Measurements from ENCODE around the gene SLC16A4.

Gene SLC16A4

GRCh38 chr1:110346690-110347089 lies 44.1 kb downstream of the SLC16A4 start:
- Histone ChIP-seq H3K36me3 (ENCODE audit: control insufficient read depth in 2 of 2, insufficient read depth in 2 of 2, low read length in 2 of 2) (peaks cover 16 to 24% of the 10 kb centered on the region in 2 donors), H3K9me3 (ENCODE audit: control insufficient read depth in 2 of 2, low read length in 2 of 2) (no peaks in the 10 kb centered on the region), H3K27ac (ENCODE audit: low read depth in 2 of 2, low read length in 2 of 2) (no peak overlapping the region), H3K4me1 (ENCODE audit: control insufficient read depth in 2 of 2, insufficient read depth in 2 of 2, low read length in 2 of 2) (peaks cover 22 to 28% of the 10 kb centered on the region in 2 donors), H3K27me3 (ENCODE audit: control insufficient read depth in 2 of 2, insufficient read depth in 2 of 2, low read length in 2 of 2) (no peaks in the 10 kb centered on the region), H3K9ac (ENCODE audit: low read depth in 1 of 2, low read length in 2 of 2) (no peak overlapping the region), H3K4me3 (ENCODE audit: low read length in 2 of 2) (no peak overlapping the region)

GRCh38 chr1:110345480-110345879 lies 45.3 kb downstream of the SLC16A4 start:
- no peaks in the 10 kb centered on the region for H3K9me3 ChIP-seq (ENCODE audit: control insufficient read depth in 2 of 2, low read length in 2 of 2)
- no peak overlapping the region for H3K4me3 ChIP-seq (ENCODE audit: low read length in 2 of 2)
- H3K9ac ChIP-seq (ENCODE audit: low read depth in 1 of 2, low read length in 2 of 2): no peak overlapping the region
- no peak overlapping the region for H3K27ac ChIP-seq (ENCODE audit: low read depth in 2 of 2, low read length in 2 of 2)
- H3K27me3 ChIP-seq (ENCODE audit: control insufficient read depth in 2 of 2, insufficient read depth in 2 of 2, low read length in 2 of 2): no peaks in the 10 kb centered on the region
- H3K36me3 ChIP-seq (ENCODE audit: control insufficient read depth in 2 of 2, insufficient read depth in 2 of 2, low read length in 2 of 2): peaks cover 26 to 36% of the 10 kb centered on the region in 2 donors
- H3K4me1 ChIP-seq (ENCODE audit: control insufficient read depth in 2 of 2, insufficient read depth in 2 of 2, low read length in 2 of 2): peaks cover 34 to 40% of the 10 kb centered on the region in 2 donors

GRCh38 chr1:110344152-110344551 lies 46.7 kb downstream of the SLC16A4 start:
- Histone ChIP-seq H3K4me1 (ENCODE audit: control insufficient read depth in 2 of 2, insufficient read depth in 2 of 2, low read length in 2 of 2) (peaks cover 40 to 43% of the 10 kb centered on the region in 2 donors), H3K4me3 (ENCODE audit: low read length in 2 of 2) (peak overlapping the region in 1 of 2 donors; percentile 37), H3K9ac (ENCODE audit: low read depth in 1 of 2, low read length in 2 of 2) (peak overlapping the region in 1 of 2 donors; percentile 27), H3K27me3 (ENCODE audit: control insufficient read depth in 2 of 2, insufficient read depth in 2 of 2, low read length in 2 of 2) (no peaks in the 10 kb centered on the region), H3K27ac (ENCODE audit: low read depth in 2 of 2, low read length in 2 of 2) (no peak overlapping the region), H3K9me3 (ENCODE audit: control insufficient read depth in 2 of 2, low read length in 2 of 2) (no peaks in the 10 kb centered on the region), H3K36me3 (ENCODE audit: control insufficient read depth in 2 of 2, insufficient read depth in 2 of 2, low read length in 2 of 2) (peaks cover 26 to 36% of the 10 kb centered on the region in 2 donors)

- peaks cover 37 to 38% of the 10 kb centered on the region in 2 donors for H3K4me1 ChIP-seq (ENCODE audit: control insufficient read depth in 2 of 2, insufficient read depth in 2 of 2, low read length in 2 of 2)
- H3K9me3 ChIP-seq (ENCODE audit: control insufficient read depth in 2 of 2, low read length in 2 of 2): no peaks in the 10 kb centered on the region
- H3K27me3 ChIP-seq (ENCODE audit: control insufficient read depth in 2 of 2, insufficient read depth in 2 of 2, low read length in 2 of 2): no peaks in the 10 kb centered on the region
- H3K27ac ChIP-seq (ENCODE audit: low read depth in 2 of 2, low read length in 2 of 2): no peak overlapping the region
- no peak overlapping the region for H3K9ac ChIP-seq (ENCODE audit: low read depth in 1 of 2, low read length in 2 of 2)
- no peak overlapping the region for H3K4me3 ChIP-seq (ENCODE audit: low read length in 2 of 2)
- peaks cover 26 to 36% of the 10 kb centered on the region in 2 donors for H3K36me3 ChIP-seq (ENCODE audit: control insufficient read depth in 2 of 2, insufficient read depth in 2 of 2, low read length in 2 of 2)
Measured at GRCh38 chr1:110343249-110343648, 47.6 kb downstream of the SLC16A4 start.

GRCh38 chr1:110341872-110342331 lies 48.9 kb downstream of the SLC16A4 start:
- no peaks in the 10 kb centered on the region for H3K27me3 ChIP-seq (ENCODE audit: control insufficient read depth in 2 of 2, insufficient read depth in 2 of 2, low read length in 2 of 2)
- no peaks in the 10 kb centered on the region for H3K9me3 ChIP-seq (ENCODE audit: control insufficient read depth in 2 of 2, low read length in 2 of 2)
- H3K9ac ChIP-seq (ENCODE audit: low read depth in 1 of 2, low read length in 2 of 2): no peak overlapping the region
- no peak overlapping the region for H3K27ac ChIP-seq (ENCODE audit: low read depth in 2 of 2, low read length in 2 of 2)
- peaks cover 17 to 27% of the 10 kb centered on the region in 2 donors for H3K36me3 ChIP-seq (ENCODE audit: control insufficient read depth in 2 of 2, insufficient read depth in 2 of 2, low read length in 2 of 2)
- H3K4me3 ChIP-seq (ENCODE audit: low read length in 2 of 2): peak overlapping the region in 1 of 2 donors; percentile 3
- peaks cover 38 to 46% of the 10 kb centered on the region in 2 donors for H3K4me1 ChIP-seq (ENCODE audit: control insufficient read depth in 2 of 2, insufficient read depth in 2 of 2, low read length in 2 of 2)

GRCh38 chr1:110341146-110341871 lies 49.5 kb downstream of the SLC16A4 start:
- H3K36me3 ChIP-seq (ENCODE audit: control insufficient read depth in 2 of 2, insufficient read depth in 2 of 2, low read length in 2 of 2): peaks cover 11 to 21% of the 10 kb centered on the region in 2 donors
- H3K9ac ChIP-seq (ENCODE audit: low read depth in 1 of 2, low read length in 2 of 2): no peak overlapping the region
- H3K27ac ChIP-seq (ENCODE audit: low read depth in 2 of 2, low read length in 2 of 2): no peak overlapping the region
- H3K4me3 ChIP-seq (ENCODE audit: low read length in 2 of 2): peak overlapping the region in 1 of 2 donors; percentile 34
- H3K4me1 ChIP-seq (ENCODE audit: control insufficient read depth in 2 of 2, insufficient read depth in 2 of 2, low read length in 2 of 2): peaks cover 39 to 46% of the 10 kb centered on the region in 2 donors
- no peaks in the 10 kb centered on the region for H3K9me3 ChIP-seq (ENCODE audit: control insufficient read depth in 2 of 2, low read length in 2 of 2)
- no peaks in the 10 kb centered on the region for H3K27me3 ChIP-seq (ENCODE audit: control insufficient read depth in 2 of 2, insufficient read depth in 2 of 2, low read length in 2 of 2)

- Histone ChIP-seq H3K4me1 (ENCODE audit: control insufficient read depth in 2 of 2, insufficient read depth in 2 of 2, low read length in 2 of 2) (peaks cover 48 to 54% of the 10 kb centered on the region in 2 donors), H3K27me3 (ENCODE audit: control insufficient read depth in 2 of 2, insufficient read depth in 2 of 2, low read length in 2 of 2) (no peaks in the 10 kb centered on the region), H3K4me3 (ENCODE audit: low read length in 2 of 2) (peak overlapping the region; percentile 97 to 98), H3K36me3 (ENCODE audit: control insufficient read depth in 2 of 2, insufficient read depth in 2 of 2, low read length in 2 of 2) (peaks cover 11 to 19% of the 10 kb centered on the region in 2 donors), H3K27ac (ENCODE audit: low read depth in 2 of 2, low read length in 2 of 2) (peak overlapping the region; percentile 89 to 99), H3K9me3 (ENCODE audit: control insufficient read depth in 2 of 2, low read length in 2 of 2) (no peaks in the 10 kb centered on the region), H3K9ac (ENCODE audit: low read depth in 1 of 2, low read length in 2 of 2) (peak overlapping the region; percentile 83 to 91)
Measured at GRCh38 chr1:110340207-110340468, 50.7 kb downstream of the SLC16A4 start.

GRCh38 chr1:110339407-110340206 lies 51.2 kb downstream of the SLC16A4 start:
- H3K4me1 ChIP-seq (ENCODE audit: control insufficient read depth in 2 of 2, insufficient read depth in 2 of 2, low read length in 2 of 2): peaks cover 50 to 54% of the 10 kb centered on the region in 2 donors
- H3K27me3 ChIP-seq (ENCODE audit: control insufficient read depth in 2 of 2, insufficient read depth in 2 of 2, low read length in 2 of 2): no peaks in the 10 kb centered on the region
- no peaks in the 10 kb centered on the region for H3K9me3 ChIP-seq (ENCODE audit: control insufficient read depth in 2 of 2, low read length in 2 of 2)
- H3K27ac ChIP-seq (ENCODE audit: low read depth in 2 of 2, low read length in 2 of 2): peak overlapping the region; percentile 89 to 99
- peaks cover 11 to 19% of the 10 kb centered on the region in 2 donors for H3K36me3 ChIP-seq (ENCODE audit: control insufficient read depth in 2 of 2, insufficient read depth in 2 of 2, low read length in 2 of 2)
- H3K9ac ChIP-seq (ENCODE audit: low read depth in 1 of 2, low read length in 2 of 2): peak overlapping the region; percentile 83 to 91
- H3K4me3 ChIP-seq (ENCODE audit: low read length in 2 of 2): peak overlapping the region; percentile 97 to 98

- Histone ChIP-seq H3K9me3 (ENCODE audit: control insufficient read depth in 2 of 2, low read length in 2 of 2) (no peaks in the 10 kb centered on the region), H3K27me3 (ENCODE audit: control insufficient read depth in 2 of 2, insufficient read depth in 2 of 2, low read length in 2 of 2) (no peaks in the 10 kb centered on the region), H3K36me3 (ENCODE audit: control insufficient read depth in 2 of 2, insufficient read depth in 2 of 2, low read length in 2 of 2) (peaks cover 11 to 18% of the 10 kb centered on the region in 2 donors), H3K4me3 (ENCODE audit: low read length in 2 of 2) (peak within 1 kb of the TSS; percentile 97 to 98), H3K9ac (ENCODE audit: low read depth in 1 of 2, low read length in 2 of 2) (peak within 1 kb of the TSS; percentile 92 to 97), H3K27ac (ENCODE audit: low read depth in 2 of 2, low read length in 2 of 2) (peak within 1 kb of the TSS; percentile 99 to 100), H3K4me1 (ENCODE audit: control insufficient read depth in 2 of 2, insufficient read depth in 2 of 2, low read length in 2 of 2) (peaks cover 49 to 51% of the 10 kb centered on the region in 2 donors)
Measured at GRCh38 chr1:110338886-110339406, 51.9 kb downstream of the SLC16A4 start, which contains the start of gene RBM15. Gene RBM15, plus strand, starts transcription at chr1:110339377. Its CDS starts 29 bp downstream, at chr1:110339406.

Measured in mucosa of rectum (tissue), 2 donors.